HG02588 (cell line): Measurements from ENCODE around the gene GABBR2.
"Not testable (repeated sequence)": the region's sequence is repeated elsewhere in the genome, so short reads cannot be mapped to it uniquely, and the experiment has no call there.

Source experiments
- ATAC-seq: cut with Tn5 transposase; IDR thresholded peaks from one replicate; pipeline ENCODE4 v1.9.1; 2021; ENCODE audit warnings: mild to moderate bottlenecking, moderate library complexity; ENCODE audit not compliant: unreplicated experiment

Gene GABBR2

GRCh38 chr9:98283143-98283542 lies 425.6 kb downstream of the GABBR2 start:
- not testable (repeated sequence) for ATAC-seq

DNA sequence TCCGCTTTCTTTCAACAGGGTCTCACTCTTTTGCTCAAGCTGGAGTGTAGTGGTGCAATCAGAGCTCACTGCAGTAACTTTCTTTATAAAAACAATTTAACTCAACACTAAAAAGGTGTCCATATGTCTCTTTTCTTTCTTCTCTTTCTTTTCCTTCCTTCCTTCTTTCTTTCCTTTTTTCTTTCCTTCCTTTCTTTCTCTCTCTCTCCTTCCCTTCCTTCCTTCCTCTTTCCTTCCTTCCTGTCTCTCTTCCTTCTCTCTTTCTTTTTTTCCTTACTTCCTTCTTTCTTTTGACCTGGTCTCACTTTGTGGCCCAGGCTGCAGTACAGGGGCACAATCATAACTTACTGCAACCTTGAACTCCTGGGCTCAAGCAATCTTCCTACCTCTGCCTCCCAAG lies 427.5 kb downstream of the GABBR2 start:
- ATAC-seq, result no peak

DNA sequence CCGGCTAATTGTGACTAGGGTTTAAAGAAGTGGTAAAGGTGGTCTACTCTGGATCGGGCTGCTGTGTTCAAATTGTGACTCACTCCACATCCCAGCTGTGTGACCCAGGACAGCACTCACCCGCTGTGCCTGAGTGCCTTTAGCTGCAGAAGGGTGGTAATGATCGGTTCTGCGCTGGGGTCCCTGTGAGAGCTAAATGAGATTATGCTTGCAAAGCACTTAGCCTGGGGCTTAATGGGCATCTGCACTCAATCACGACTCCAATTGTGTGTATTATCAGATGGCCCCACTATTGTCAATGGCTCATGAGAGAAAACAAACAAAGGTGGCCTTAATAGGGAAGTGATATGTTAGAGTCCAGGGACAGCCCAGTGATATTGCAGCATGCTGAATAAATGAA lies 428.2 kb downstream of the GABBR2 start:
- no peak for ATAC-seq

DNA sequence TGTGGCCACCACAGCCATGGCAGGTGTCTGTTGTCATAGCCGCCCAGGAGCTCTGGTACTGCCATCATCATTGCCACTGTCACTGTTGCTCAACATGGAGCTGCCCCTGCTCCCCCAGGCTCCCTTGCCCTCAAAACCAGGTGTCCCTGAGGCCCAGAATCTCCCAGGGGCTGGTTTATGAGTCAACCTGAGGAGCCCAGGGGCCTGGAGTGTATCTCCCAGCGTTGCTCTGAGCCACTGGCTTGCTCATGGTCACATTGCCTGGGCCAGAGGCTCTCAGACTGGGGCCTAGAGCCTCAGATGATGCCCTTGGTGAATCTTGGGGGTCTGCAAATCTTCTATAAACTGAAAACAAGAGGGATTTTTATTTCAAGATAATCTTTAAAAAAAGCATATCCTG lies 428.6 kb downstream of the GABBR2 start:
- no peak for ATAC-seq

DNA sequence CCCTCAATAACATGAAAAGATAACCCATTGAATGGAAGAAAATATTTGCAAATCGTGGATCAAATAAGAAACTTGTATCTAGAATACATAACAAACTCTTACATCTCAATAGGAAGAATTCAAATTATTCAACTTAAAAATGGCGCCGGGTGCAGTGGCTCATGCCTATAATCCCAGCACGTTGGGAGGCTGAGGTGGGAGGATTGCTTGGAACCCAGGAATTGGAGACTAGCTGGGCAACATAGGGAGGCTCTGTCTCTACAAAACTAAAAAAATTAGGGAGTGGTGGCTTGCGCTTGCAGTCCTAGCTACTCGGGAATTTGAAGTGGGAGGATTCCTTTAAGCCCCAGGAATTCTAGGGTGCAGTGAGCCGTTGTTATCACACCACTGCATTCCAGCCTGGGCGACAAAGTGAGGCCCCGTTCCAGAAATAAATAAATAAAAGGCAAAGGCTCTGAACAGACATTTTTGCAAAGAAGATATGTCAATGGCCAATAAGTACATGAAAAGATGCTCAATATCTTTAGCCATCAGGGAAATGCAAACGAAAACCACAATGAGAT lies 431.7 kb downstream of the GABBR2 start:
- ATAC-seq, result no peak

DNA sequence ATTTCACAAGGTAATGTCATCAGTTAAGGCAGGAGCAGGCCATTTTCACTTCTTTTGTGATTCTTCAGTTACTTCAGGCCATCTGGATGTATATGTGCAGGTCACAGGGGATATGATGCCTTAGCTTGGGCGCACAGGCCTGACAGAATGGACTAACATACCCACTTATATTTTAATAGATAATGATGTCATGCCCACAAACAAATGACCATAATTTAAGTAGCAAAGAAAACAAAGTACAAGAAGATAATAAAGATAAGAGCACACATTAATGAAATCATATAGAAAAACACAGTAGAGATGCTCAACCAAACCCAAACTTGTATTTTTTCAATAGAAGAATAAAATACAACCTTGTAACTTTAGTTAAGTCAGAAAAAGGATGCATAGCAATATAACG lies 433.6 kb downstream of the GABBR2 start:
- ATAC-seq, result no peak

GRCh38 chr9:98272083-98272482 lies 436.7 kb downstream of the GABBR2 start:
- no peak for ATAC-seq

- no peak for ATAC-seq
Observed at GRCh38 chr9:98271479-98271878, 437.3 kb downstream of the GABBR2 start.

DNA sequence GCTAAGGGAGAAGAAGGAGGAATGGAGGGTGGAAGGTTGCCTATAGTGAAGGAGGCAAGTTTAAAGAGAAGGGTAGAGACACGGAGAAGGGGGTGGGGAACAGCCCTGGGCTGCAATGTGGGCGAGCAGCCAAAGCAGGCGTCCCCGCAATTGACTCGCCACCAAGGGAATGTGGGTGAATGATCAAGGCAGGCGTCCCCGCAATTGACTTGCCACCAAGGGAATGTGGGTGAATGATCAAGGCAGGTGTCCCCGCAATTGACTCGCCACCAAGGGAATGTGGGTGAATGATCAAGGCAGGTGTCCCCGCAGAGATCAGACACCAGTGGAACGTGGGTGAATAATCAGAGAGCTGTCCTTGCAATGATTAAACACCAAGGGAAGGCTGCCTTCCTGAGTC lies 438.5 kb downstream of the GABBR2 start:
- ATAC-seq, result not testable (repeated sequence)

- not testable (repeated sequence) for ATAC-seq
Observed at GRCh38 chr9:98269652-98270051, 439.1 kb downstream of the GABBR2 start.

DNA sequence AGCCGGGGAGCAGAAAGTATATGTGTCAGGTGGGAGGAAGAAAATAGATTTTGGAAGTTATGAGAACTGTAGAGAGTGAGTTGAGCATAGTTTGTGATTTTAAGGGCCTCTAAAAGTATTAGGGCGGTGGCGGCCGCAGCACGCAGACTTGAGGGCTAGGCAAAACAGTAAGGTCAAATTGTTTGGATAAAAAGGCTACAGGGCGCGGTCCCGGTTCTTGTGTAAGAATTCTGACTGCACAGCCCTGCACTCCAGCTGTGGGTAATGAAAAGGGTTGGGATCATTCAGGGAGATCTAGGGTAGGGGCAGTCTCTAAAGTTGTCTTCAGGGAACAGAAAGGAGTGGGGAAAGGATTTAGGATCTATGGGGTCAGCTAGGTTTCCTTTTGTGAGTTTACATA lies 441.2 kb downstream of the GABBR2 start:
- not testable (repeated sequence) for ATAC-seq

GRCh38 chr9:98264516-98264915 lies 444.2 kb downstream of the GABBR2 start:
- ATAC-seq, result no peak

GRCh38 chr9:98263482-98264357 lies 445.0 kb downstream of the GABBR2 start:
- ATAC-seq, result peak; percentile 82

GRCh38 chr9:98263080-98263479 lies 445.7 kb downstream of the GABBR2 start:
- no peak for ATAC-seq

DNA sequence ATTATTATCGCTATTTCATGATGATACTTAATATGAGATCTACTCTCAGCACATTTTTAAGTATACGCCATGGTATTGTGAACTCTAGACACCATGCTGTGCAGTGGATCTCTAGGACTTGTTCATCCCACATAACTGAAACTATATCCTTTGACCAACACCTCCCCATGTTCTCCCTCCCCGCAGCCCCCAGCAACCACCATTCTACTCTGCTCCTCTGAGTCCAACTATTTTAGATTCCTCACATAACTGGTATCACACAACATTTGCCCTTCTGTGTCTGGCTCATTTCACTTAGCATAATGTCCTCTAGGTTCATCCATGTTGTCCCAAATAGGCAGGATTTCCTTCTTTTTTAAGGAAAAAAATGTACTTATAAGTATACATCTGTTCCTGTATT lies 446.7 kb downstream of the GABBR2 start:
- no peak for ATAC-seq

DNA sequence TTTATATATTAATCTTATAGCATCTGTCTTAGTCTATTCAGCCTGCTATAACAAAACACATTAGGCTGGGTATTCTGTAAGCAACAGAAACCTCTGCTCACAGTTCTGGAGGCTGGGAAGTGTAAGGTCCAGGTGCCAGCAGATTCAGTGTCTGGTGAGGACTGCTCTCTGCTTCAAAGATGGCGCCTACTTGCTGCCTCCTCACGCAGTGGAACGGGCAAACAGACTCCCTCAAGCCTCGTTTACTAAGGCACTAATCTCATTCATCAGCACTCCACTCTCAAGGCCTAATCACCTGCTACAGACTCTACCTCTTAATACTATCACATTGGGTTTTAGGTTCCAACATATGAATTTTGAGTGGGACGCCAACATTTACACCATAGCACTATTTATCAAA lies 448.1 kb downstream of the GABBR2 start:
- ATAC-seq, result no peak

DNA sequence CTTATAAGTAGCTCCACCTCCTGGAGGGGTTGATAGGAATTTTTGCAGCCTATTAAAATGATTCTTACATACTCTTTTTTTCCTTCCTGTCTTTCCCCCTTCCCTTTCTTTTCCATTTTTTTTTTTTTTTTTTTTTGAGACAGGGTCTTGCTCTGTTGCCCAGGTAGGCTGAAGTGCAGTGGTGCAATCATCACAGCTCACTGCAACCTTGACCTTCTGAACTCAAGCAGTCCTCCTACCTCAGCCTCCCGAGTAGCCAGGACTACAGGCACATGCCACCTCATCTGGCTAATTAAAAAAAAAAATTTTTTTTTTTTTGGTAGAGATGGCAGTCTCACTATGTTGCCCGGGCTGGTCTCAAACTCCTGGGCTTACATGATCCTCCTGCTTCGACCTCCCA lies 448.9 kb downstream of the GABBR2 start:
- no peak for ATAC-seq

- ATAC-seq, result no peak
Observed at GRCh38 chr9:98256756-98257155, 452.0 kb downstream of the GABBR2 start.

- peak; percentile 87 for ATAC-seq
Observed at GRCh38 chr9:98255578-98256296, 453.0 kb downstream of the GABBR2 start, which contains the start of gene TBC1D2. Gene TBC1D2 (minus strand): TSS chr9:98255649. CDS start chr9:98255541, 108 bp downstream.

DNA sequence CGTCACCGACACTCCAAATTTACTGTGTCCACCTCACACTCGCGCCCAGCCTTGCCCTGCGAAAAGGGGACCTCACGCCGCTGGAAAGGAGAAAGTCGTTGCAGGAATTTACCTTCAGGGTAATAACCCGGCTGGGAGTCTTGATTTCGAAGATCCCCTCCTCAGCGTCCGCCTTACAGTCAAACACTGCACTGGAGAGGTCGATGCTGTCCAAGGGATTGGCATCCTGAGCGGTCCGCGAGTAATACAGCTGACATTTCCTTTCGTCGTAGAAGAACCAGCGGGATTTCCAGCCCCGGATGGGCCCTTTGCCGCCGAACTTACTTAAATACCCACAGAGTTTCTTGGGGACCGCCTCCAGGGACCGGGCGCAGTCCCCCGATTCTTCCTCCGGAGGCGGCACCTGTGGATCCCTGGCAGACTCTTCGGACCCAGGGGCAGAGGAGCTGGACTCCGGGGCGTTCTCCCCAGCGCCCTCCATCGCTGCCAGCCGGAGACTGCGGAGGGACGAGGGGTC lies 453.6 kb downstream of the GABBR2 start:
- peak; percentile 10 for ATAC-seq

DNA sequence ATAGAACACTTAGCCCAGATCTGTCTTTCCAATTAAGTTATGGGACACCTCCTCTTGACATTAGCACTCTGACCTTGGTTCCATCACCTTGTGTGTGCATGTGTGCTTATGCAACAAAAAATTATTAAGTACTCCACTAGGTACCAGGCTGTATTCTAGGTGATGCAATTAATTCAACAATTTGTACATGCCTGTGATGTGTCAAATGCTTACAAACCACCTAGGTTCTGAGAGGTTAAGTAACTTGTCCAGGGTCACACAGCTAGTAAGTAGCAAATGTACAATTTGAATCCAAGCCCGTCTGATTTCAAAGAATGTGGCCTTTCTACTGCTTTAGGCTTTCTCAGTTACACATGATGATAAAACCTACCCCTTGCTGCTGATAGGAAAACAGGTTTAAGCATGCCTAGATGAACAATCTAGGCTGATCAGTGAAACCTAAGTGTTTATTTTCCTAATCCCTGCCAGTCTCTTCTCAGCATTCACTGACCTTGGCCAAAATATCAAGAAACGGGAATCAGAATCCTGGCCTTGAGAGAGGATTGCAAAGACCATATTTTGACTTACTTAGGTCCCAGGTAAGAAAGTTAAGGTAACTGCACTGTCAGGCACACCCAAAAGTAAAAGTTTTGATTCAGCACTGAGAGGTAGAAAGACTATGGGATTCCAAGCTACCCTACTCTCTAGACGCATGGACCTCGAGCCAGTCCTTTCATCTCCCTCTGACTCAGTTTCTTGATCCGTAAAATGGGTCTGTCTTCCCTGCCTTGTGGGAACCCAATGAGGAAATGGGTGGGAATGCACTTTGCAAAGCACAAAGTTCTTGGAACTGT lies 454.3 kb downstream of the GABBR2 start:
- ATAC-seq, result no peak
